ENCODE measurements around the gene CBFA2T2.
"Not testable (repeated sequence)": the region's sequence is repeated elsewhere in the genome, so short reads cannot be mapped to it uniquely, and the experiment has no call there.

Gene CBFA2T2

GRCh38 chr20:33499355-33499754 lies 9.5 kb downstream of the CBFA2T2 start:
- TF ChIP-seq CTCF (conservative IDR thresholded peaks at IDR 0.05; ENCODE audit: low read length) = no peak

GRCh38 chr20:33501000-33501399 lies 11.1 kb downstream of the CBFA2T2 start:
- no peak overlapping the region for H3K4me3 ChIP-seq (ENCODE audit: low read length)
- no peak for DNase-seq (ENCODE audit: low read depth)
- no peak for TF ChIP-seq CTCF (conservative IDR thresholded peaks at IDR 0.05; ENCODE audit: low read length)

More at GRCh38 chr20:33499355-33499754, 9.5 kb downstream of the CBFA2T2 start:
- no peak overlapping the region for H3K4me3 ChIP-seq (ENCODE audit: low read length)
- DNase-seq (ENCODE audit: low read depth) = no peak

GRCh38 chr20:33503564-33503963 lies 13.7 kb downstream of the CBFA2T2 start:
- TF ChIP-seq CTCF (conservative IDR thresholded peaks at IDR 0.05; ENCODE audit: low read length) = no peak
- no peak for DNase-seq (ENCODE audit: low read depth)
- no peak overlapping the region for H3K4me3 ChIP-seq (ENCODE audit: low read length)

GRCh38 chr20:33506576-33506975 lies 16.7 kb downstream of the CBFA2T2 start:
- TF ChIP-seq CTCF (conservative IDR thresholded peaks at IDR 0.05; ENCODE audit: low read length) = no peak
- DNase-seq (ENCODE audit: low read depth) = peak; percentile 29
- no peak overlapping the region for H3K4me3 ChIP-seq (ENCODE audit: low read length)

- H3K4me3 ChIP-seq (ENCODE audit: low read length) = no peak overlapping the region
- DNase-seq (ENCODE audit: low read depth) = no peak
- no peak for TF ChIP-seq CTCF (conservative IDR thresholded peaks at IDR 0.05; ENCODE audit: low read length)
Observed at GRCh38 chr20:33507461-33507860, 17.6 kb downstream of the CBFA2T2 start.

- DNase-seq (ENCODE audit: low read depth) = not testable (repeated sequence)
Observed at GRCh38 chr20:33508015-33508414, 18.1 kb downstream of the CBFA2T2 start.

GRCh38 chr20:33509057-33509456 lies 19.2 kb downstream of the CBFA2T2 start:
- DNase-seq (ENCODE audit: low read depth); H3K4me3 ChIP-seq (ENCODE audit: low read length): not testable (repeated sequence)

More at GRCh38 chr20:33508015-33508414, 18.1 kb downstream of the CBFA2T2 start:
- H3K4me3 ChIP-seq (ENCODE audit: low read length) = not testable (repeated sequence)

- not testable (repeated sequence) for DNase-seq (ENCODE audit: low read depth); H3K4me3 ChIP-seq (ENCODE audit: low read length)
Observed at GRCh38 chr20:33511876-33512275, 22.0 kb downstream of the CBFA2T2 start.

GRCh38 chr20:33515569-33516216 lies 25.8 kb downstream of the CBFA2T2 start:
- H3K4me3 ChIP-seq (ENCODE audit: low read length) = no peak overlapping the region
- peak; percentile 32 for TF ChIP-seq CTCF (conservative IDR thresholded peaks at IDR 0.05; ENCODE audit: low read length)
- DNase-seq (ENCODE audit: low read depth) = no peak

Data from AG10803 (cell line).